GM21390 (cell line): ENCODE data around the gene ST13.
A peak's percentile ranks its signal among the peaks of the same experiment; 100 is the strongest.
"Not testable (repeated sequence)": the region's sequence is repeated elsewhere in the genome, so short reads cannot be mapped to it uniquely, and the experiment has no call there.

ENCODE experiments used
- ATAC-seq: cut with Tn5 transposase; IDR thresholded peaks from one replicate; pipeline ENCODE4 v1.9.1; 2021; ENCODE audit not compliant: unreplicated experiment

Gene ST13

DNA sequence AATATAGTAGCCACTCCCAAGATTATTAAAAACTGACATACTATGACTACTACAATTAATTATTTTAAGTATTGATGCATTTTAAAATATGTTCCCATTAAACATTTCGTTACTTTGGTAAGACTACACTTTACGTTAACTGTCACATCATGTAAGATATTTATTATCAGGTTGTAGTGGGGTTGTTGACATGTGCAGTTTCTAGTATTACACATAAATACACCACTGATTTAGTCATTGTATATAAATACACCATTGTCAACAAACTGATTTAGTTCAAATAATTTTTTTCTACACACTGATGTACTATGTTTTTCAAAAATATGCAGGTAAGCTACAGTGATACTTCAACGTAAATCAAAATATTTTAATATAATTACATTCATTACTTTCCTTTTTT lies 11.5 kb downstream of the ST13 start:
- ATAC-seq: no peak

DNA sequence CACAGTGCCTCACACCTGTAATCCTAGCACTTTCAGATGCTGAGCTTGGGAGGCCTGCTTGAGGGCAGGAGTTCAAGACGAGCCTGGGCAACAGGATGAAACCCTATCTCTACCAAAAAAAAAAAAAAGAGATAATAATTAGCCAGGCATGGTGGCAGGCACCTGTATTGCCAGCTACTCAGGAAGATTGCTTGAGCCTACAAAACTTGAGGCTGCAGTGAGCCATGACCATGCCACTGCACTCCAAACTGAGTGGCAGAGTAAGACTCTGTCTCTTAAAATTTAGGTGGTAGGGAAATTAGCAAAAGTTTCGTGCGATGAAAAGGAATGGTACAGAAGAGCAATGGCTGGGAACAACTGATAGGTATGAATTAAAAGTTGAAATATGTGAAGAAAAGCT lies 18.0 kb downstream of the ST13 start:
- ATAC-seq: no peak

DNA sequence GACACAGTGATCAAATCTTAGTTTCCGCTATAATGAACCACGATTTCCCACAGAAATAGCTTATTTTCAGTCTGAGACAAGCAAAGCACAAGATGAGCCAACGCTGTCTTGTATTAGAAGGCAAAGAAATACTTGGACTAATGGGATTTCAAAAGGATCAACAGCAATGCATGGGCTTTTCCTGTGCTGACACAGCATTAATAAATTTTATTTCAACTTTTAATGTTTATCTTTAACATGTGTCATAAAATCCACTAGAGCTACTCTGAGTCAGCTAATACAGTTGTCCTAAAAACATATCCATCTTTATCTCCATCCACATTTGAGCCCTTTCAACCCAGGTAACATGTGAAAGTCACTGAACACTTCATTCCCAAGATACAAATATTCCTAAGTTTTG lies 21.8 kb downstream of the ST13 start:
- ATAC-seq: no peak

DNA sequence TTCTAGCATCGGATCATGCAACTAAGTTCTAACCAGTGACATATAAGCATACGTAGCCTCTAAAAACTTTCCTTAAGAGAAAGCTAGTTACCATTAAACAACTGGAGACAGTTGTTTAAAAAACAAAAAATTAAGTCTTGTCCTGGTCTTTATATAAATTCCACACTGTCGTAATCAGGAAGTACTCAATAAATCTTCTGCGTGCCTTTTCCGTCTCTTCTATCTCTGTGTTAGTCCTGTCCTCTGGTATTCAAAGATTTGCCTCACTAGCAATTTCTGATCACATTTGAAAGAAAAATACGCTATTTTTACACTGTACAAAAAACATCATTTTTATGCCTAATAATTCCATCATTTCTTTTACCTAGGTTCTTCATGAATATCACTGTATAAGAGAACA lies 27.3 kb downstream of the ST13 start:
- no peak for ATAC-seq

DNA sequence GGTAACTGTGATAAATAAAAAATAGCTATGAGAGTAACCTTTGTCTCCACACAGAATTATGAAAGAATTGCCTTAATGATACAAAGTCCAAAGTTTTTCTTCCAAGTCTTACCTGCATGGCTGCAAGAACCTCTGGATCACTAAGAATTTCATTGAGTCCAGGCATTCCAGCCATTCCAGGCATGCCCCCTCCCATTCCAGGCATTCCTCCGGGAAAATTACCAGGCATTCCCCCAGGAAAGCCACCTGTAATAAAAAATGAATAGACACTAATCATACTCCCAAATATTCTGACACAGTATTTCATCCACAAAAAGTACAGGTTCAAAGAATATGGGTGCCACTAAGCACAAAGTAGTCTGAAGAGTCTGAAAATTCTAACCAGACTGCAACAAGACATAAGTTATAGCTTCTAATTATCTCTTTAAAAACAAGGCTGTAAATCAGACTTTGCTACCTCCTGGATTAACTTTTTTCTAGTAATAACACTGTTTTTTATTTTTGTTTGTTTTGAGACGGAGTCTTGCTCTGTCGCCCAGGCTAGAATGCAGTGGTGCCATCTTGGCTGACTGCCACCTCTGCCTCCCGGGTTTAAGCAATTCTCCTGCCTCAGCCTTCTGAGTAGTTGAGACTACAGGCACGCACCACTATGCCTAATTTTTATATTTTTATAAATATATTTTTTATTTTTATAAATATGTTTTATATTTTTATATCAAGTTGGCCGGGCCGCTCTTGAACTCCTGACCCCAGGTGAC lies 29.3 kb downstream of the ST13 start:
- ATAC-seq: no peak

DNA sequence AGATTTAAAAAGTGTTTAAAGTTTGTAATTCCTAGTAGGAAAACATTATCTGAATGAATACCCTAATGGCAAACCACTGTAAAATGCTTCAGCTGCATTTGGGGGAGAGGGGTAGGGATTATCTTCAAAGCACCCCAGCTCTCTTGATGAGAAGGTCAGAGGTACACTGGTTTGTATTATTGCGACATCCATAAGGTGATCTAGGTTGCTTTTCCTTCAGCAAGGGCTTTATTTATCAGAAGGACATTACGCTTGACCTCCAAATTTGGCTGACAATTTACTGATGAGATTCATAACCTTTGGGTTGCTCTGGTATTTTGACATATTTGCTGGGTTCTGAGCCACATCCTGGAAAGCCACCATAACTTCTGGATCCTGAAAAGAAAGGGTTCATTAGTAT lies 30.1 kb downstream of the ST13 start:
- ATAC-seq: not testable (repeated sequence)

DNA sequence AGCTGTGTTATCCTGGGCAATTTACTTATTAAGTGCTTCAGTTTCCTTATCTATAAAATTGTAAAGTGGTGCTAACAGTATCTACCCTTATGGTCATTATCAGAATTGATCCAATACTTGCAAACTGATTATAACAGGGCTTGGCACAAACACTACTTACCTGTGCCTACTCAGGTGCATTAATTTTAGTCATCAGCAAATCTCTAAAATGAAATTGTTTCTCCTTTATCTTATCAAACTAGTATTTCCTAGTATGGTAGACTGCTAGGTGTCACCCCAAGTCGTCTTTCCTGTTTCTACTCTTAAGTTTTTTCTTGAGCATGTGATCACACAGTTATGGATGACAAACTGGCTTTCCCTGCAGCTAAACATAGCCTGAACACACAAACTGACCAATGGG lies 33.0 kb downstream of the ST13 start:
- no peak for ATAC-seq

DNA sequence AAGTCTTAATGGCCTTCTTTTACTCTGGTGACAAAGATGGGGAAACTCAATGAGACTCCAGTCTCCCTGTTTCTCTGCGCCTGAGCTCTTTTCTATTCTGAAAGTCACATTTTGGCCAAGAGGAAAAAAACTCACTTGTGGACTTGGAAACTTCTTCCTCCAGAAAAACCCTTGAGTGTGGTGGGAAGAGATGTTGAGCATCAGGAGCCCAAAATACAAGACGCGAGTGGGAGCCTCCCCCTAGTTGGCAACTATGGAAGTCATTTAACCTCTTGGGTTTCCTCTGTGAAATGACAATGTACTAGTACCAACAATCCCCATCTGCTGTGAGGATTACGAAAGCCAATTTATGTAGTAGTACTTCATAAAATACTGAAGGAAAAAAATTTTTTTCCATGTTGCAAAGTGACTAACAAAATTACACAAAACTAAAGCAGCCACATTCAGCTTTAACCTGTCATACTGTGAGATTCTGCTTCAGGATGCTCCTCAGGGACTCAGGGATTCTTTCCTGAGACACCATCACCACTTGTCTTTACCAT lies 36.8 kb downstream of the ST13 start:
- ATAC-seq: no peak

DNA sequence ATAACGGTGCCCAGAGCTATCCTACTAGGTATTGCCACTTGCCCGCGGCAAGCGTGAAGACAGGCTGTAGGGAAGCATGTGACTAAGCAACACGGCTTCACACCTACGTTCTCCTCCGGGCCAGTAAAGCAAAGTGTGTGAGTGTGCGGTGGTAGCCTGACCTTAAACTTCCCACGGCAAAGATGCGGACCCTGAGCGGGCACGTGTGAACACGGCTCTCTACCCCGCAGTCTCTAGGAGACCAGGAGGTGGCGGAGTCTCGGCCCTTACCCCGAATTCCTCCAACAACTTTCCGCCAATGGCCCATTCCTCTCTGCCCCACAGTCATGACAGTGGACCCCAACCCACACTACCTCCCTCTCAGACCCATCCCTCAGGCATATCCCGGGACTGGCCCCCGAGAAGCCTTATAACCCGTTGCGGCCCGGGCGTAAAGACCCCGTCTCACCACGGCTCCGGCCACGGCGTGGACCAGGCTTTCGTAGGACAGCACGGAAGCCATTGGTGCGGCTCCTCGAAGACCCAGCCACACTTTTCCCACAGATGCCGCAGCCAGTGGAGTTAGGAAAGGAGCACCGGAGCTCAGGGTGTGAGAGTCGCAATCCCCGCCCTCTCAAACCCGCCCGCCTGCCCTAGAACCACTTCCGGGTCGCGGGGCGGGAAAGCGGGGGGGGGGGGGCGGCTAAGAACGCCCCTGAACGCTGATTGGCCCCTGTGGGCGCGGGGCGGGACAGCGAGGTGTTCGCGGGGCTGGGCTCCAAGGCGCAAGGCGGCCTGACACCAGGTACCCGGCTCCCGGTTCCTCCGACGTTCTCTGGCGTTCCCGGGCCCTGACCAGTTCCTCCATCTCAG lies 37.5 kb downstream of the ST13 start, which contains the start of gene SLC25A17:
Gene SLC25A17, minus strand, starts transcription at position 600 of the 852 bp plus-strand sequence. Its CDS starts 98 bp downstream, at position 502.
- peak; percentile 79 for ATAC-seq

DNA sequence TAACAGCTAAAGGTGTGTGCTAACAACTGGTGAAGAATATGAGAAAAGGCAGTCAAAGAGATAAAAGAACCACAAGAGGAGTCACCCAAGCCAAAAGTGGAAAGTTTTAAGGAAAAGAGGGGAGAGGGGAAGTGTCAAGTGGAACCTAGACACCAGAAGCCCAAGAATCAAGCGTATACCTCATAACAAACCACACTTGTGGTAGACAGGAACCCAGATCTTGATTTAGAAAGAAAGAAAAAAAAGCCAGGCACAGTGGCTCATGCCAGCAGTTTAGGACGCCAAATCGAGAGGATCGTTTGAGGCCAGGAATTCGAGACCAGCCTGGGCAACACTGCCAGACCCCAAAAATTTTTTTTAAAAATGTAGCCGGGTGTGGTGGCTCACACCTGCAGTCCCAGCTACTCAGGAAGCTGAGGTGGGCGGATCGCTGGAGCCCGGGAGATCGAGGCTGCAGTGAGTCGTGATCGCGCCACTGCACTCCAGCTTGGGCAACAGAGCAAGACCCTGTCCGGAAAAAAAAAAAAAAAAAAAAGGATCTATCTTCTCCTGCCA lies 38.2 kb downstream of the ST13 start:
- no peak for ATAC-seq

DNA sequence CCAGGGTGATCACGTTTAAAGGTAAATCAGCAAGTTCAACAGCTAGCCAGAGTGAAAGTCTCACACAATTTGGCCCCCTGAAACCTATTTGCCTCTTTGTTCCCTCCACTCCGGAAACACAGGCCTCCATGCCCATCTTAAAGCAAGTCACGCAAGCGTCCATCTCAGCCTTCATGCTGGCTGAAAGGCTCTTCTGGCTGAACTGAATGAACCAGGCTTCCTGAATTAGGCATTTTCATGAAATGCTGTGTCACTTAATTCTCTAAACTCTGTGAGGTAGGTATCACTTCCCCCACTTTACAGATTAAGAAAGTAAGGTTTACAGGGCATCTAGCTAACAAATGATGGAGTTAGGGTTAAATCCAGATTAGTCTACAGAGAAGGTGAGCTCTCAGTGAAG lies 38.7 kb downstream of the ST13 start:
- no peak for ATAC-seq

DNA sequence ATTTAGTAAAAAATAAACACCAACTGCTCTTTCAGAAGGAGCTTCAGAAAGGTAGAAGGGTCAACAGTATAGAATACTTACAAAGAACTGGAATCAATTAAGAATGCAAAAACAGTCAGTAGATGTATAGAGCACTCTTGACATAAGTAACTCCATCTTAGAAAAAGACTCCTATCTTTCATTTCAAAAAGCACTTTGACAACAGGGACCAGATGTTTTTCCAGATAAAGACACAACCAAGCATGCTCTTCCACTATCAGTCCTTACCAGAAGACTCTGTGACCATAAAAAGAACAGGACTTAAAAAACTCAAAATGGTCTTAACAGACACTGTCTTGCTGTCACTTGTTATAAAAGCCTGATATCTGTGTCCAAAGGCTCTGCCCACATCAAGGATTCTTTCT lies 42.5 kb downstream of the ST13 start:
- no peak for ATAC-seq

DNA sequence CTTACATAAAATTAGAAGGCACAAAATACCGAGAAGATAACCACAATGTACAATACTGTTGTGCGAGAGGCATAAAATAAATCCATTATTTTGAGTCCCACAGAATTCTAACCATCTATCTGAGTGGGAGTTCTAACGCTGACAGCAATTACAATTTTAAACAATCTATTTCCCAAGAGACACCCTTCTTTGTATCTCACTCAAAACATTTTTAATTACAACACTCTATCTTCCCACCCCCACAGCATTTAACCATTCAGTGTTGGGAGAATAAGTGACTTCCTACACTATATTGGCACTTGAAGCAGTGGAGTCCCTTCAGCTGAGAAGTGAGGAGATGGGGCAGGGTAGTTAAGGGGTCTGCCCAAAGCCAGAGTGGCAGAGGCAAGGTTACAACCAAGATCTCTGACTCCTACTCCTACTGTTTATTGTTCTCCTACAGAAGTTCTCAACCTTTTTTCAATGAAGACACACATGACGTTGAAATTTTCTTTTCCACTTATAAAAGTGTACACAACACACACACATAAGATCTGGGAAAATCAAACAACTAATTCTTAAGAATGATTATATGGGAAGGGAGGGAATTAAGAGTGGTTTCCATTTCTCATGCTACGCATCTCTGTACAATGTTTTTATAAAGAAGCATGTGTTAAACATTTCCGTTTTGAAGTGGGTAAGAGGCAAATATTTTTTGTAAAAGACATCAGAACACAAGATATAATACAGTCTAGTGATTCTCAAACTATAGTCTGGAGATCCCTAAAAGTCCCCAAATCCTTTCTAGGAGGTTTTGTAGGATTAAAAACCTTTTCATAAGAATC lies 48.2 kb downstream of the ST13 start:
- no peak for ATAC-seq

DNA sequence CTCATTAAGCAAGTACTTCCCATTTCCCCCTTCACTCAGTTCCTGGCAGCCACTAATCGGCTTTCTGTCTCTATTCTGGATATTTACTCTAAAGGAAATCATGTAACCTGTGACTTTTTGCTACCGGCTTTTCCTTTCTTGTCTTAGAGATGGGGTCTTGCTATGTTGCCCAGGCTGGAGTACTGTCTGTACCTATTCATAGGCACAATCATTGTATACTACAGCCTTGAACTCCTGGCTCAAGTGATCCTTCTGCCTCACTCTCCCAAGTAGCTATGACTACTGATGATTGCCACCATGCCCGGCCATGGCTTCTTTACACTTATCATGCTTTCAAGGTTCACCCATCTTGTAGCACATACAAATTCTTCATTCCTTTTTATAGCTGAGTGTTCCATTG lies 49.7 kb downstream of the ST13 start:
- ATAC-seq: no peak

DNA sequence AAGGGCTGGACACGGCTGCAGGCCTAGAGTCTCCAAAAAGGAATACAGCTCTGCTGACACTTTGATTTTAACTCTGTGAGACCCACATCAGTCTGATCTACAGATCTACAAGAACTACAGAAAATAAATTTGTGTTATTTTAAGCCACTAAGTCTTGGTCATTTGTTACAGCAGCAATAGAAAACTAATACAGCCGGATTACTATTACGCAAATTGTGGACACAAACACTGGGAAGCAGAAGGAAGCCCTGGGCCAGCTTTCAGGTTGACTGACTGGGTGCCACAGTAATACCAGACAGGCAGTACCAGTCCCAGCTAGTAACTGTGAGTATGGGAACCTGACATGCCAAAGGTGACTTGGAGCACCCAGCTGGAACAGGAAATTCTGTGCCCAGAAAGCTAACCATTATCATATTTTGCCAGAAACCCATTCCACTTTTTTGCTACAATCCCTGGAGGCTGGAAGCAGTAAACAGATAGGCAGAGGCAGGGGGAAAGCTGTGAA lies 50.7 kb downstream of the ST13 start:
- no peak for ATAC-seq

DNA sequence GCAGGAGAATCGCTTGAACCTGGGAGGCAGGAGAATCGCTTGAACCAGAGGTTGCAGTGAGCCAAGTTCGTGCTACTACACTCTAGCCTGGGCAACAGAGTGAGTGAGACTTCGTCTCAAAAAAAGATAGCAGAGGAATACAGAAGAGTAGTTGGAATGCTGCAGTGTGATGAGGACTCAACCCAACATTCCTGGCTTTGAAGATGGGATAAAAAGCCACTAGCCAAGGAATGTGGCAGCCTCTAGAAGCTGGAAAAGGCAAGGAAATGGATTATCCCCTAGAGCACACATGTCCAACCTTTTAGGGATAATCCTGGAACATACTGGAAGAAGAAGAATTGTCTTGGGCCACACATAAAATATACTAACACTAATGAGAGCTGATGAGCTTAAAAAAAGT lies 51.2 kb downstream of the ST13 start:
- ATAC-seq: no peak

DNA sequence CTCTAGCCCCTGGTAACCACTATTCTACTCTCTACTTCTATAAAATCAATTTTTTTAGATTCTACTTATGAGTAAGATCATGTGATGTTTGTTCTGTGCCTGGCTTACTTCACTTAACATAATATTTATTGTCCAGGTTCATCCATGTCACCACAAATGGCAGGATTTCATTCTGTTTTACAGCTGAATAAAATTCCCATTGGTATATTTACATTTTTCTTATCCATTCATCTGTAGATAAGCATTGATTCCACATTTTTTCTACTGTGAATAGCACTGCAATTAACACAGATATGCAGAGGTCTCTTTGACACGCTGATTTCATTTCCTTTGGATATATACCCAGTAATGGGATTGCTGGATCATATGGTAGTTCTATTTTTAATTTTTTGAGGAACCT lies 53.1 kb downstream of the ST13 start:
- no peak for ATAC-seq

DNA sequence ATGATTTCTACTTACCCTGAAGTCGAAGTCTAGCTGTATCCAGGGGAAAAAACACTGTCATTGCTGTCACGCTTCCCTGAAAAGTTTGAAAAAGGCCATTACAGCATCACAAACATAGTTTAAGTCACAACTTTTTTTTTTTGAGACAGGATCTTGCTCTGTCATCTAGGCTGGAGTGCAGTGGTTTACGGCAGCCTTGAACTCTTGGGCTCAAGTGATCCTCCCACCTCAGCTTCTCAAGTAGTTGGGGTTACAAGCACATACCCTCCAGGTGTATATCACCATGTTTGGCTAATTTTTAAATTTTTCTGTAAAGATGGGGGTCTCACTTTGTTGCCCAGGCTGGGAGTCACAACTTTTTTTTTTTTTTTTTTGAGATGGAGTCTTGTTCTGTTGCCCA lies 57.4 kb downstream of the ST13 start:
- no peak for ATAC-seq

DNA sequence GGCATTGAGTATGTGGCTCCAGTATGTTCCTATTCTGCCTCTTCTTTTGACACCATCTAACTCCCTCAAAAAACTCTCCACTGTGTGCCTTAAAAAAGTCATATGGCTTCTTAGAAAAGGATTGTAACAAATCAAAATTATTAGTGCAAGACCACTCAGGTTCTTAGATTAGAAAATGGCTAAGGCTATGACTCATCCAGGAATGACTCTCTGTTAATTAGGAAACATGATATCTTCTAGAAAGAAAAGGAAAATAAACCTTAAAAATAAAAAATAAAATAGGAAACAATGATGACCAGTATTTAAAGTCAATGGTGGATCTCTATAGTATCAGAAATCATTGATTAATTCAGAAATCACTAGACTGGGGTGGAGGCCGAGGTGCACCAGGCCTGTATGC lies 59.0 kb downstream of the ST13 start:
- no peak for ATAC-seq

DNA sequence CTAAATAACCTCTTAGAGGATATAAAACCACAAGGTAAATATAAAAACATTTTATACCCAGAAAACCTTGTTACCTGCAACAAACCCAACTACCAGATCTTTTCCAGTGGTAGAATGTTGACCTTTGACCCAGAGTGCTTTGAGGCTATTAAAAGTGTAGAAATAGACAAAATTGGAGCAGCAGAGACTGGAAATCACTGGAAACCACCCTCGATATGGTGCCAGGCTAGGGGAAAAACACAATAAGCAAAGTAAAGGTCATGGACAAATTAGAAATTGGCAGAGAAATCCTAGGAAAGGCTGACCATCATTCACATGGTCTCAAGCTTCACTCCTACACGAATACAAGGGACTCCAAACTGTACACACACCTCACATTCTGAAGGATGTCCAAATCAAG lies 64.0 kb downstream of the ST13 start:
- ATAC-seq: no peak

DNA sequence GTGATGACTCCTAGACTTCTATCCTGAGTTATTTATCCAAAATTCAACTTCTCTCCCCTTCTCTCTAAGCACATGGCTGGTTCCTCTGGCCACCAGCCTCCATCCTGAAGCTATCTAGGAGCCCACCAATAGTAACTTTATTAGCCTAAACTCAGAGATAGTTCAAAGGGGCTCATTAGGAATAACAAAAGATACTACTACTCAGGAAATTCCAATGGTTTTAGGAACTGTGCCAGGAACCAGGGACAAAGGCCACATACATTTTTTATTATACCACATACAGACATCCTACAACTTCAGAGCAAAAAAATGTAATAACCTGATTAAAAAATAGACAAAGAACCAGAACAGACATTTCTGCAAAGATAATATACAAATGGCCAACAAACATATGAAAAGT lies 65.2 kb downstream of the ST13 start:
- ATAC-seq: no peak
